HG02610 (cell line): ENCODE data around the gene JARID2.
"Not testable (repeated sequence)": the region's sequence is repeated elsewhere in the genome, so short reads cannot be mapped to it uniquely, and the experiment has no call there.

Experiments used
- ATAC-seq: cut with Tn5 transposase; IDR thresholded peaks from one replicate; pipeline ENCODE4 v1.9.1; 2021; ENCODE audit warnings: mild to moderate bottlenecking, moderate library complexity; ENCODE audit not compliant: unreplicated experiment

The JARID2 gene

DNA sequence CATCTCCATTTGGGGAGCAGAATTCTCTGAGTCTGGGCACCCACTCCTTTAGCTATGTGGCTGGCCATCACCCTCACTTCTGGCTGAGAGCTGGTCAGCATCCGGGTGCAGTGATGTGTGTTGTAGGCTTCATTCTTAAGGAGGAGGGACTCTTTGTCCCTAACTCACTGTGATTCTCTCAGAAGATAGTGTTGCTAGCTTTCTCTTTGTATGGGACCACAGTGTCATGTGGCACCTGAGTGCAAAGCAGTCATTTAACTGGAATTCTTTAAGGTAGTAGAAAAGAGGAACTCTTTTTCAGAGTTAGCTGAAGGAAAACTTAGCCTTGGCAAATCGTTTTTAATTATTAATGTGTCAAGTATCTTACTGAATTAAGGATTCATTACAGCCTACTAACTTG lies 165.9 kb downstream of the JARID2 start:
- peak; percentile 49 for ATAC-seq

DNA sequence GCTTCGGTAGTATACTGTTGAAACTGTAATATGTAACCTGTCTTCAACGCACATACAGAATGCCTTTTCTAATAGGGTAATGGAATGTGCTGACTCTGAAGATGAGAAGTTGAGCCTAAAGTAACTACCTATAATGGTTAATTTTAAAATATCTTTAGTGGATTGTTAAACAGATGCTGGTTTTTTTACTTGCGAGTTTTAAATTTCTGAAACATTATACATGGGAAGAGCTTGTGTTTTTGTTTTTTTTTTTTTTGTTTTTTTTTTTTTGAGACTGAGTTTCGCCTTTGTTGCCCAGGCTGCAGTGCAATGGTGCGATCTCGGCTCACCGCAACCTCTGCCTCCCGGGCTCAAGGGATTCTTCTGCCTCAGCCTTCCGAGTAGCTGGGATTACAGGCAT lies 166.9 kb downstream of the JARID2 start:
- no peak for ATAC-seq

DNA sequence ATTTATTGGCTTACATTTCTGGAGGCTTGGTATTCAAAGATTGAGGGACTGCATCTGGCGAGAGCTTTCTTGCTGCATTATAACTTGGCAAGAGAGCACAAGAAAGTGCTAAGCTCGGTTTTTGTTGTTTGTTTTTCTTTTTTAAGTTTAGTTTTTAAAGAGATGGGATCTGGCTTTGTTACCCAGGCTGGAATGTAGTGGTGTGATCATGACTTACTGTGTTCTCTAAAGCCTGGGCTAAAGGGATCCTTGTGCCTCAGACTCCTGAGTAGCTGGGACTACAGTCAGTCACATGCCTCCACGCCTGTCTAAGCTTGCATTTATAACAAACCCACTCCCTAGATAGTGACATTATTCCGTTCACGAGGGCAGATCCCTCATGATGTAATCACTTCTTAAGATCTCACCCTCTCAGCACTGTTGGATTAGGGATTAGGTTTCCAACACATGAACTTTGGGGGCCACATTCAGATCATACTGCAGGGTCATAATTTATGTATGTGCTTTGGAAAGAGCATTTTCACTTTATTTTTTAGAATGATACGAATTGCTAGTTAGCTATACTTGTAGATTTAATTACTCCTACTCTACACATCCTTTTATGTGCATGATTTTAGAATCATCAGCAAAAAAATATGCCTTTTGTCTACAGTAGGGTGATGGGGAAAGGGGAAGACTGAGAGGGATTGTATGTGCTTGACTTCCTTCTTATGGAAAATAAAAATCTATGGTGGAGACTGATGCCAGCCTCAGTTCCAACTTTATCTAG lies 167.8 kb downstream of the JARID2 start:
- no peak for ATAC-seq

DNA sequence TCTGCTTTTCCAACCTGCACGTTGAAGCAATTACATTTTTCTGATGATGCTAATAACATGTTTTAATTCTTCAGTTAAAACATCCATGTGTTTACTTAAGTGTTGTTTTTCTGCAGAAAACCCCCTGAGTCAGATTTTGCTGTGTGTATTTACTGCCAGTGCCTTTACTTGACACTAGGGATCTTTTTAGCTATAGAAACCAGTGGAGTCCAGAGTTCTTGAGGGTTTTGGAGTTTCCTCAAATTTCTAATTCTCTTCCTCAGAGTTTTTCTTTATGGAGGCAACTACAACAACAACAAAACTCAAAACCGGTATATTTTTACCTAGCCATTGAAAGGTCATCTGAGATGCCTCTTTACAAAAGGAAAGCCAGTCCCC lies 168.4 kb downstream of the JARID2 start:
- ATAC-seq: no peak

DNA sequence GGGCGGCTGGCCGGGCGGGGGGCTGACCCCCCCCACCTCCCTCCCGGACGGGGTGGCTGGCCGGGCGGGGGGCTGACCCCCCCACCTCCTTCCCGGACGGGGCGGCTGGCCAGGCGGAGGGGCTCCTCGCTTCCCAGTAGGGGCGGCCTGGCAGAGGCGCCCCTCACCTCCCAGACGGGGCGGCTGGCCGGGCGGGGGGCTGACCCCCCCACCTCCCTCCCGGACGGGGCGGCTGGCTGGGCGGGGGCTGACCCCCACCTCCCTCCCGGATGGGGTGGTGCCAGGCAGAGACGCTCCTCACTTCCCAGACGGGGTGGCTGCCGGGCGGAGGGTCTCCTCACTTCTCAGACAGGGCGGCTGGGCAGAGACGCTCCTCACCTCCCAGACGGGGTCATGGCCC lies 169.8 kb downstream of the JARID2 start:
- ATAC-seq: not testable (repeated sequence)

DNA sequence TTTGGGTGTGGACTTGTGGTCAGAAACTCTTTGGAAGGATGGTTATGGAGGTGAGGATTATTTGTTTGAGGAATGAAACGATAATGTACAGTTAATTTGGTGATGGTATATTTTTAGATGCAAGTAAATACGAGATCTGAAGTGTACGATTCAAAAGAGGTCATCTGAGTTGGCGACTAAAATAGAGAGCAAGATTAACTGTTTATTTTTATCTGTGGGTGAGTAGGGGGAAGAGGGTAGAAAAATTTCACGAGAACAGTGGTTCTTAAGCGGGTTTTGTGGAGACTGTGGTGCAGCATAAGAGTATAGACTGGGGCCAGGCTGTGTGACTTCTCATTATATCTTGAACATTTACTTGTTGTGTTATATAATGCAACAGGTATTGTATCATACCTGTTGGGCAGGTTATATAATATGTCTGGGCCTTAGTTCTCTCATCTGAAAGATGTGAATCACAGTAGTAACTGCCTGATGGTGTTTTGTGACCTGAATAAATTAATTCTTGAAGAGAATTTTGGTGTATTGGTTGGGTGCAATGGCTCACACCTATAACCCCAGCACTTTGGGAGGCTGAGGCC lies 171.2 kb downstream of the JARID2 start:
- no peak for ATAC-seq

DNA sequence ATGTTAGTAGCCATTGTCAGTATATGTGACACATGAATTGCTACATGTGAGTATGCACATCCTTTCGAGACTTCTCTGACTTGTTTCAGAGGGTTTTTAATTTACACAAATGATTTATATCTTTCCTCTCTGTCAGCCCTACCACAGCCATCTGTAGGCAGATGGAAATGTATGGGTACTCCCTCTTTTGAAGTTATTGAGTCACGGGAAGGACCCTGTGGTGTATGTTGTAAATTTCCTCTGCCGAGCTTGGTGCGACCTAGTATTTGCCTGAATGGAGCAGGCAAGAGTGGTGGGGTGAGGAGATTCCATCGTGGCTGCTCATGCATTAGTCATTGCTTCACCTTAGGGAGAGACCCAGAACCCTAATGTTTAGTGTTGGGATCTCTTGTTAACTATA lies 171.9 kb downstream of the JARID2 start:
- ATAC-seq: no peak

DNA sequence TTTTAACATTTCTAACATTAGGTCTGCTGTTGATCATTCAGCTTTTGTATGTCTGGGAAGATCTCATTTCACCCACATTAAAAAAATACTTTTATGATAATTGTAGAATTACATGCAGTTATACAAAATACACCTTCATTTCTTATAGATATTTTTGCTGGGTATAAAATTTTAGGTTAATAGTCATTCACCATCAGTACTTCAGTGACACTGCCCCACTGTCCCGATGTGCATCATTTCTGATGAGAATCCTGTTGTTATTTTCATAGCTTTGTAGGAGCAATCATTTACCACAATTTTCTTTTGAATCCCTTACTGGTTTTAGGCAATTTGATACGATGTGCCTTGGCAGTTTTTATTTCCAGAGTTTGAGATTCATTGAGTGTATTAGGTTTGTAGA lies 173.6 kb downstream of the JARID2 start:
- no peak for ATAC-seq

DNA sequence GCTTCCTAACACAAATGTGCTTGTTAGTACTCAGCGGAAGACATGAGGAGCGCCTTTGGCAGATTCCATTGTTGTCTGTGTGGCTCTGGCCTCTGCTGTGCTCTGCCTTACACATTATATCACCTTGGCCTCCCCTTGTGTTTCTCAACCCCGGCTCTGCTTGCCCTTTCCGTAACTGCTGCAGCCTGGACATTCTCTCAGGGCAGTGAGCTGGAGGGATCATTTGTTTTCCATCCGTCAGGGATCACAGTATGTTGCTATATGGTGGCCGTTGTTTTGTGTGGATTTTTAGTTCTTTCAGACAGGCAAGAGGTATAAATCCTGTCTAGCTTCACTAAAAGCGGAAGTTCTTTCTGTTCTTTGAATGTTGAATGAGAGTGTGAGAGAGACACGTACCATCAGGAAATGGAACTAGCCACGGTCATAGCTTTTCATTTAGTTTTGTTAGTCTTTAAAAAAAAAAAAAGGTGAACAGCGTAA lies 175.1 kb downstream of the JARID2 start:
- peak; percentile 64 for ATAC-seq

DNA sequence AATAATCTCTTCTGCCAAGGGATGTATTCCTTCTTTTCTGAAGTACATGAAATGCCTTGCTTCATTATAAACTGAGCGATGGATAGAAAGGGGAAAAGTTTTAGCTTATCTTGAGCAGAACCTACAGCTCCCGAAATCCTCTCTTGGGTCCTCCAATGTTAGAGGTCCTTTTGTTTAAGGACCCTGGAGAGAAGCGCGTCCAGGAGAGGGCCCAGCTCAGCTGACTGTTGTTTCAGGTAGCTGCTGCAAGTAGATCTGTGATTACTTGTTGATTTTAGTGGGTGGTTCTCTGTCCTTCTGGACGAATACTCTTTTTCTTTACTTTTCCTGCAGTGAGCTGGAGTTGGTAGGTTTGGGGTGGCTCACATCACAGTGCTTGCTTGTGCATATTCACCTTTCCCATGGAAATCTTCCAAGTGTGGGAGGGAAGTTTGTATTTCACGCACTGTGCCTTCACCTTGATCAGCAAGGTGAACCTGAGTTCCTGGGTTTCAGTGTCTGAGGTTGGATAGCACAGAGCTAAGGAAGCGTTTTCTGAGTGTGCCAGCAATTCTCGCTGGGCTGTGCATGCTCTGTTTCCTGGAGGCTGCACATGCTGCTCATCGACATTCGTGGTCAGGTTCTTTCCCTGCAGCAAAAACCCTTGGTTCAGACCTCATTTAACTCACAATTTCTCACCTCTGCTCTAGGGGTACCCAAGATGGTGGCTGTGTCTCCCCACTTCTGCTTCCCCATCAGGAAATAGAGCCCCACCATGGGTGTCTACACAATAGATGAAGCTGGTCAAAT lies 176.3 kb downstream of the JARID2 start:
- peak; percentile 75 for ATAC-seq

DNA sequence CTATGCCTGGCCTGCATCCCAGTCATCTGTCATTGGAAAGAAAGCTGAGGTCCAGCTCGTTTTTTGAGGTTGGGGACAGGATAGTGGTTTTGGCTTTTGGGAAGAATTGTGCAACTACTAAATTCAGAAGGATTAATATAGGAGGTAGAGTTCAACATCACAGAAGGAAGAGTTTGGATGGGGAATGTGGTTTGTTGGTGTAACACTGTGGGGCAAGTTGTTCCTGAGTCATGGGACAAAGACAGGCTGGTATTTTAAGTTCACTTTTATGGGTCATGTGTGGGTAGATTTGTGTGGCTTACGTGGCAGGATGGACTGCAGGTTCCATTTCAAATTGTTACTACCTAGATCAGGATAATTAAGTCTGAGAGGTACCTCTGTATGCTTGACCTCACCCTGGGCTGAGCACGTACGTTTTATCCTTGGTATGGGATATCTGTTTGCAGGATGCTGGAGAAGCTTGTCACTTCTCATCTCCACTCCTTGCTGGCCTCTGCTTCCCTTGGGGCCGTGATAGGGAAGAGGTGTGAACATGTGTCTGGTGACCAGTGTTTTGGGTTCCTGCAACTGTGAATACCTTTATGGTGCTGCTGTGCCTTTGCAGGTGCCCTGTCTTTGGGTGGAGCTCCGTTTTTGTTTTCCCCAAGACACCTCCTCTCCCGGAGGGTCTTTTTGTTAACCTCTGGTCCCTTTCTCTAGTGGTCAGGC lies 177.6 kb downstream of the JARID2 start:
- no peak for ATAC-seq

DNA sequence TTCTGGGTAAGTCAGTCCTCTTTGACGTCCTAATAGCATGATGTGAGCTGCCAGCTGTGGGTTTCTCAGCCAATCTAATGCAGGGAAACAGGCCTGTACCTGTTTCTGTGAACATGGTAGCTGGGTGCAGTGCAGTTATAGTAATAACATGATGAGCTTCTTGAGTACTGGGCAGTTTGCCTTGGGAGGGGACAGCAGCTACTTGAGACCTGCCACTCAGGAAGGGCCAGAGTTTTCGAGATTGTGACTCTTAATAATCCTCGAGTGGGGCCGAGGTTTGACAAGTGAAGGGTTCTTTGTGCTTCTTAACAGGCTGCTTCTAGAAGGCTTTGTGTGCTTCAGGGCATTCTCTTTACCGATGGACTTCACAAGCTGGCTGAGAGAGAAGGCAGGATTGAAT lies 180.1 kb downstream of the JARID2 start:
- ATAC-seq: no peak

DNA sequence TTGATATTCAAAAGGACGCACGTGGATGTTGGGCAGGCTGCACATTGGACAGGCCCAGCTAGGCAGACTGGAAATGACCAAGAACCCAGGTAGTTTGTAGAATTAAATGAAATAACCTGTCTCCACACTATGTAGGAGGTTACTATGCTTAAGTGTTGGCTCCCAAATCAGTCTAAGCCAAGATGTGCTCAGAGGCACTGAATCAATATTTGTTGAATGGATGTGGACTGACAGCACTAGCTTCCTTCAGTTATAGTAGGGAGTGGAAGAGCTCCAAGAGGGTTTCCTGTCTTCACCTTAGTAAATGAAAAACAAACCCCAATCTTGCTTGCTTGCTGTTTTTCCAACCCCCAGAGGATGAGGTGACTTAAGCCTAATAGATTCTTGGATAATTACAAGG lies 180.5 kb downstream of the JARID2 start:
- ATAC-seq: no peak

DNA sequence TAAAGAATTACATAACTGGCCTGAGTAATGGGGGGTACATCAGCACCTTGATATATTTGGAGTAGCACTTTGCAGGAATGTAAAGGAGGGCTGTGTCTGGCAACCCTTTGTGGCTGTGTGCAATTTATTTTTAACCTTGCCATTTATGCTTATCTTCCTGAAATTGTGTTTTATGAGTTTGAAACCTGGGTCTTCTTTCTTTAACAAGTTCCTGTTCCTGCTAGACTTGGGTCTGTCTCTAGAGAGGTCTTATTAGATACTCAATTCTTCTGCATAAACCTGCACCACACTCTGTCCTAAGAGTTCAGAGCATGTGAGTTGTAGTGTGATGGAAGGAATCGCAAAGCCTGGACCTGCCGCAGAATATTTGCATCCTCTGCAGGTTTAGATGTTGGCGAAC lies 181.0 kb downstream of the JARID2 start:
- no peak for ATAC-seq

DNA sequence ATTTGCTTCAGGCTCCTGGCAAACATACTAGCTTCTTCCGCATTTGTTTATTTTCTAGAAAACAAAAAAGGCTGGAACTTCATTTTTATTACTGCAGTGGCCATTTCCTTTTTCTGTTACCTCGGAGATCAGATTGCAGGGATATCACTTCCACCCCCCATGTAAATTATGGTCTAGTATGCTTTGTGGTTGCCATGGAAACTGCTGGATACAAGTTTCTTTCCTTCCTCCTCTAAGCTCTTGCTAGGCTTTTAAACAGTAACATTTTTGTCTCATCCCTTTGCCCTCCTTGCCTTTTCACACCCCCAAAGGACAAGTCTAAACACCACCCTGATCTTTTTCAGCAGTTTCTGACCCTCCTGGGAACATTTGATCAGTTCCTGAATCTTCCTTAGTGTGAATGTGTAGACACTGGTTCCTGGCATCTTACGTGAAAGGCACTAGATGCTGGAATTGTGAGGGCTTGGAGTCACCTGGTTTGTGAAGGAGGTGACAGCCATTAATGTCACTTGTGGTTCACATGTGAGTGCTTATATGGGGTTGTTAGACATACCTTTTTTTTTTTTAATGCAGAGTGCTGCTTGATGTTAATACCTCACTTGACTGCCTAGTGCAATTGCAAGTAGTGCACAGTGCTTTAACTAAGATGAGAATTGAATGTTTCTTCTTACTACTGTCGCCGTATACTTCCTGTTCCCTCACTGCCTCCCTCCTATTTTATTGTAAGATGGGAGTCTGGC lies 181.6 kb downstream of the JARID2 start:
- no peak for ATAC-seq

DNA sequence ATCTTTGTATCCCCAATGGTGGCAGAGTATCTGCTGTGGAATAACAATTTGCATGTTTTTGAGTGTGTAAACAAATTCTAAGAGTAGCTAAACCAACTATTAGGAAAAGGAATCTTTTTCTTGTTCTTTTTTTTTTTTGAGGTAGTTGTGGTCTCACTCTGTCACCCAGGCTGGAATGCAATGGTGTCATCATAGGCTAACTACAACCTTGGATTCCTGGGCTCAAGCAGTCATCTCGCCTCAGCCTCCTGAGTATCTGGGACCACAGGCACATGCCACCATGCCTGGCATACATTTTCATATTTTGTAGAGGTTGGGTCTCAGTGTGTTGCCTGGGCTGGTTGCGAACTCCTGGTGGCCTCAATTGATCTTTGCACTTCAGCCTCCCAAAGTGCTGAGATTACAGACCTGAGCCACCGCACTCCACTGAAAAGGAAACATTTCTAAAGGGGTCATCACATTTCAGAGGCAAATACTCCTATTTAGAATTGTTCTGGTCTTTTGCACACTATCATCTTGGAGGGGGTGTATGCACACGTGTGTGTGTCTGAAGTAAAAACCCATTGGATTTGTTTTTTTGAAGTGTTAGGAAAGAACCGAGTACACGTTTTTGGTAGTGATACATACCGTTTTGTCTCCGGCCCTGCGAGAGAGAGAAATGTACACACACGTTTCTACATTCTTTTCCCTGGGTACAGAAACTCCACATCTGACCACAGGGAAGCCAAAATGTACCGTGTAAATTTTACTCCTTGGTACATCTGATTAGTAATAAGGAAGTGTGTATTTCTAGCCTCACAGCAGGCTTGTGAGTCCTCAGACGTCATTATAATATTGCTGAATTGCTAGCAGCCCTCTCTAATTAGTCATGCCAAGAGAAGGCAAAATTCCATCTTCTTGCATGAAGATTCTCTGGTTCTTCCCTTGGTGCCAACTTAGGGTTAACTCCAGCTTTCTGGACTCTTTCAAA lies 183.6 kb downstream of the JARID2 start:
- no peak for ATAC-seq

DNA sequence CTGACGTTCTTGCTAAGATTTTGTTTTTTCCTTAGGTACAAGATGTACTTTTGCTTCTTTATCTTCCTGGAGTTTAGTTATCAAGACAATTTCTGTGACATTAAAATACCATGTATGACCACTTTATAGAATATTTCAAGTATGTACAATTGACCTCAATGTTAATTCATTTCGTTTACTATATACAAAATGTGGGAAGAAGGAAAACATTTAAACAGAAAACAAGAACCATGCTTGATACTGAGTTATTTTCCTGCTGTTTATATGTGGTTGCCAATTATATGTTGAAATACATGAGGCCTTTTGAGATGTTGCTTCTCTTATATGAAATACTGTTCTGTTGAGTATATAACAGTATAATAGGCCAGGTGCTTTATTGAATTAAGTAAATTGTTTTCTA lies 184.3 kb downstream of the JARID2 start:
- no peak for ATAC-seq

DNA sequence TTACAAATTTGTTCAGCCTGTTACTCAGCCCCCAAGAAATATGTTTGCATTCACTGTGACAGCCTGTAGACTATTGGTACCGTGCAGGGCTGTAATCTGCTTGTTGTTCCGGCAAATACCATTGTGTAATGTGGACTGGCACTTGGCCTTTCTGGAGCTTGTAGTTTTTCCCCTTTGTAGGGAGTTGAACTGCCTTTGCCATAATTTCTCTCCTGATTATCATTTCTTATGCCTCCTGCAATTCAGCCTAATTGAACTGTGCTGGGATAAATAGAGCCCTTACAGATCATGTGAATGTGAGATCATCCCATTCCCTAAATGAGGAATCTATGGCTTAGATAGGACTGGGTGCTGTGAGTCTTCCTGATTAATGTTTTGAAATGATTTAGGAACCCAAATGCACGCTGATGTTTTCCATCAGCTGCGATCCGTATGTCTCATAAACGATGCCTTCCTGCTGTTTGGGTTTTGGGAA lies 185.1 kb downstream of the JARID2 start:
- no peak for ATAC-seq

DNA sequence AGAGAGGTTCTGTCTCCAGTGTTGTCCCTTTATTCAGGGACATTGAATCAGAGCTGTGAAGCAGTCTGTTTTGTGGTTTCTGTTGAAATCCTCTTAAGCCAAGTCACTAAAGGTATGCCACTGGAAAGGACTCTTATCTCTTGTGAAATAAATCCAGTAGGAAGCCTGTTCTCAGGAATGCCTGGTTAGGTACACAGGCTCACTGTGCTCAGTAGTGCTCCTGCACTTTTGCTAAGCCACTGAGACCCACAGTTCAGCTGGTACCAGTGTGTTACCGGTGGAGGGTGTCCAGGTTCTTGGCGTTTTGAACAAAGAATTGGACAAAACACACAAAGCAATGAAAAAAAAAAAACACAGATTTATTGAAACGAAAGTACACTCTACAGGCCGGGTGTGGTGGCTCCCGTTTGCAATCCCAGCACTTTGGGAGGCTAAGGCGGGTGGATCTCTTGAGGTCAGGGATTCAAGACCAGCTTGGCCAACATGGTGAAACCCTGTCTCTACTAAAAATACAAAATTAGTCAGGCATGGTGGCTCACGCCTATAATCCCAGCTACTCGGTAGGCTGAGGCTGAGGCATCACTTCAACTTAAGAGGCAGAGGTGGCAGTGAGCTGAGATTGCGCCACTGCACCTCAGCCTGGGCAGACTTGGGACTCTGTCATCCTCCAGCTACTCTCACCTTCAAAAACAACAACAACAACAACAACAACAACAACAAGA lies 186.1 kb downstream of the JARID2 start:
- ATAC-seq: no peak
